Measurements from ENCODE around the gene LTK. TPM values are rescaled to one million over a fixed set of nuclear protein-coding genes. Genes with fewer than 3 reads are reported as not detected.

The LTK gene
- total RNA-seq, 2 donors from 2014 or later = 0.44 to 0.57 TPM

- H3K27me3 ChIP-seq (ENCODE audit: control insufficient read depth, insufficient read depth, low read length, poor library complexity, severe bottlenecking) = no peaks in the 10 kb centered on the region
- H3K27ac ChIP-seq (ENCODE audit: low read depth, low read length) = peak overlapping the region; percentile 38
- no peak overlapping the region for H3K9ac ChIP-seq (ENCODE audit: extremely low read depth, low read length, poor library complexity, severe bottlenecking)
- H3K4me1 Mint-ChIP-seq = no peaks in the 10 kb centered on the region
- H3K27me3 Mint-ChIP-seq (ENCODE audit: insufficient read depth) = no peaks in the 10 kb centered on the region
- no peaks in the 10 kb centered on the region for H3K4me1 ChIP-seq (ENCODE audit: control insufficient read depth, insufficient read depth, low read length)
- no peaks in the 10 kb centered on the region for H3K9me3 ChIP-seq (ENCODE audit: control insufficient read depth, low read length)
- H3K36me3 ChIP-seq (ENCODE audit: control insufficient read depth, insufficient read depth, low read length) = peaks cover 70% of the 10 kb centered on the region
- H3K4me3 Mint-ChIP-seq = no peak overlapping the region
- peak overlapping the region; percentile 37 for H3K27ac Mint-ChIP-seq
- peaks cover 2% of the 10 kb centered on the region for H3K9me3 Mint-ChIP-seq
- no peak for TF ChIP-seq CTCF (conservative IDR thresholded peaks at IDR 0.05)
- no peak for DNase-seq
- 87 to 89% methylated on average over 9 of the region's 9 CpGs for WGBS, 2 experiments (ENCODE audit: insufficient coverage in 1 of 2, insufficient read length in 1 of 2)
- H3K36me3 Mint-ChIP-seq (ENCODE audit: low read depth) = peaks cover 72% of the 10 kb centered on the region
- no peak overlapping the region for H3K4me3 ChIP-seq (ENCODE audit: low read length)
Measured at GRCh38 chr15:41464889-41465580, 48.6 kb downstream of the LTK start.

- Histone ChIP-seq H3K27me3 (ENCODE audit: control insufficient read depth, insufficient read depth, low read length, poor library complexity, severe bottlenecking) (no peaks in the 10 kb centered on the region), H3K36me3 (ENCODE audit: control insufficient read depth, insufficient read depth, low read length) (peaks cover 69% of the 10 kb centered on the region), H3K4me3 (ENCODE audit: low read length) (no peak overlapping the region), H3K4me1 (ENCODE audit: control insufficient read depth, insufficient read depth, low read length) (no peaks in the 10 kb centered on the region), H3K9ac (ENCODE audit: extremely low read depth, low read length, poor library complexity, severe bottlenecking) (no peak overlapping the region), H3K27ac (ENCODE audit: low read depth, low read length) (no peak overlapping the region), H3K9me3 (ENCODE audit: control insufficient read depth, low read length) (no peaks in the 10 kb centered on the region)
- Mint-ChIP-seq H3K4me3 (no peak overlapping the region), H3K36me3 (ENCODE audit: low read depth) (peaks cover 67% of the 10 kb centered on the region), H3K27me3 (ENCODE audit: insufficient read depth) (no peaks in the 10 kb centered on the region), H3K9me3 (peaks cover 2% of the 10 kb centered on the region), H3K27ac (no peak overlapping the region), H3K4me1 (no peaks in the 10 kb centered on the region)
- TF ChIP-seq CTCF (conservative IDR thresholded peaks at IDR 0.05) = no peak
- no peak for DNase-seq
- WGBS, 2 experiments (ENCODE audit: insufficient coverage in 1 of 2, insufficient read length in 1 of 2) = 96 to 100% methylated on average over 2 to 3 of the region's 4 CpGs
Measured at GRCh38 chr15:41462084-41462795, 51.4 kb downstream of the LTK start.

Other genes starting within 250 kb of the LTK start
- 10 to 100 TPM; 18.9 to 22.9 TPM for gene OIP5, start 181.2 kb downstream of the LTK start, total RNA-seq
- 100 to 1,000 TPM; 118 to 185 TPM for gene NUSAP1, start 180.9 kb downstream of the LTK start, total RNA-seq
- 10 to 100 TPM; 17.1 to 17.7 TPM for gene NDUFAF1, start 111.3 kb downstream of the LTK start, total RNA-seq
- gene RTF1, start 96.7 kb downstream of the LTK start, total RNA-seq = 10 to 100 TPM; 48.6 to 66.3 TPM
- gene ITPKA, start 20.0 kb downstream of the LTK start, total RNA-seq = 1 to 10 TPM in 1 of 2 donors, under 1 TPM in 1; 0.75 to 1.2 TPM
- 100 to 1,000 TPM in 1 of 2 donors, 10 to 100 TPM in 1; 91.1 to 107 TPM for gene RPAP1, start 30.4 kb upstream of the LTK start, total RNA-seq
- gene TYRO3, start 45.4 kb upstream of the LTK start, total RNA-seq = 100 to 1,000 TPM; 293 to 311 TPM
- 10 to 100 TPM; 58.5 to 62.6 TPM for gene MGA, start 146.6 kb upstream of the LTK start, total RNA-seq